SU-DHL-6 (cell line): ENCODE measurements around the gene WASHC3.
"Not testable (repeated sequence)": the region's sequence is repeated elsewhere in the genome, so short reads cannot be mapped to it uniquely, and the experiment has no call there.

Experiments
- H2AFZ ChIP-seq: fragments of 200-600 bp; sonication (generic); 2 replicates; pipeline ENCODE4 v1.6.1; 2014; ENCODE audit warnings: low read depth, mild to moderate bottlenecking, moderate library complexity, mixed read lengths, antibody characterized with exemption, low read length; ENCODE audit not compliant: severe bottlenecking
- H3F3A ChIP-seq: fragments of 200-600 bp; shearing (Covaris generic); 2 replicates; pipeline ENCODE4 v1.6.0; 2016; ENCODE audit warnings: antibody characterized with exemption, mild to moderate bottlenecking; ENCODE audit not compliant: insufficient read depth
- H3K27ac ChIP-seq: fragments of 200-600 bp; sonication (generic); 2 replicates; pipeline ENCODE4 v1.5.1; 2016; ENCODE audit warnings: low read depth, mild to moderate bottlenecking, low read length, moderate library complexity, mixed read lengths
- H3K27me3 ChIP-seq: fragments of 200-600 bp; sonication (generic), shearing (Covaris generic); 2 replicates; pipeline ENCODE4 v1.6.0; 2014; ENCODE audit warnings: mild to moderate bottlenecking, low read length
- H3K36me3 ChIP-seq: fragments of 200-600 bp; sonication (generic); 2 replicates; pipeline ENCODE4 v1.6.1; 2014; ENCODE audit warnings: mild to moderate bottlenecking, low read length, mixed read lengths
- H3K4me2 ChIP-seq: fragments of 300-600, 200-600 bp; shearing (Covaris generic), sonication (generic); 2 replicates; pipeline ENCODE4 v1.6.0; 2014; ENCODE audit warnings: low read length, low read depth, mild to moderate bottlenecking; ENCODE audit not compliant: poor library complexity, severe bottlenecking
- H3K4me3 ChIP-seq: fragments of 200-600 bp; sonication (generic); 2 replicates; pipeline ENCODE4 v1.5.1; 2014; ENCODE audit warnings: antibody characterized with exemption, low read length, mild to moderate bottlenecking, mixed read lengths; ENCODE audit not compliant: insufficient read depth, poor library complexity, severe bottlenecking
- H3K79me2 ChIP-seq: fragments of 200-600 bp; sonication (generic); 2 replicates; pipeline ENCODE4 v1.6.1; 2014; ENCODE audit warnings: mild to moderate bottlenecking, low read length, moderate library complexity; ENCODE audit not compliant: insufficient read depth
- H3K9ac ChIP-seq: fragments of 200-600 bp; sonication (generic); 2 replicates; pipeline ENCODE4 v1.7.0; 2014; ENCODE audit warnings: mild to moderate bottlenecking, low read length
- H3K9me2 ChIP-seq: fragments of 200-600 bp; sonication (generic); replicated peaks from 2 replicates; pipeline ENCODE4 v1.6.1; 2014; ENCODE audit warnings: low read length; ENCODE audit not compliant: insufficient read depth
- H3K9me3 ChIP-seq: fragments of 200-600 bp; sonication (generic); 2 replicates; pipeline ENCODE4 v1.6.1; 2014; ENCODE audit warnings: low read length, mixed read lengths; ENCODE audit not compliant: insufficient read depth
- H4K20me1 ChIP-seq: fragments of 200-600 bp; sonication (generic); 2 replicates; pipeline ENCODE4 v1.6.1; 2014; ENCODE audit warnings: low read depth, mild to moderate bottlenecking, antibody characterized with exemption, low read length, moderate library complexity, mixed read lengths
- EZH2phosphoT487 ChIP-seq: fragments of 200-600 bp; sonication (generic), shearing (Covaris generic); conservative IDR thresholded peaks from 2 replicates; pipeline ENCODE4 v1.6.1; 2018; ENCODE audit warnings: mild to moderate bottlenecking, antibody characterized with exemption, low read length, moderate library complexity, mixed read lengths
- TF ChIP-seq, protein P1 (sequence below): fragments of 200-600 bp; sonication (generic); IDR thresholded peaks from one replicate; pipeline ENCODE4 v1.5.1; 2017; ENCODE audit warnings: antibody characterized with exemption, mild to moderate bottlenecking, low read length, moderate library complexity; ENCODE audit not compliant: insufficient read depth, poor library complexity, severe bottlenecking

WASHC3 gene

DNA sequence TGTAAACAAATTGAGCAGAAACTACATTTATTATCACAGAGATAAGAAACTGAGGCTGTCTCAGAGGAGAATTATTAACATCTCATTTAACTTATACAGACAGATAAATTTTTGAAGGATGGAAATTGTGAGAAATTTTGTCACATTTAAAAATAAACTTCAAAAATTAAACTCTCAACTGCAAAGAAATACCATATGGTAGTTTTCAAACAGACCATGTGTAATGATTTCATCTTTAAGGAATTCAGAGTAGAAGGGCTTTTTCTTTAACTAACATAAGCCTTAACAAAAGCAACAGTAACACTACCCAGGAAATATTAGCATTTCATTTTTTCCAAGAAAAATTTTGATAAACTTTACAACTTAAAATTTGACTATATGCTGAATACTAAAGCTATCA, 31.5 kb upstream of the WASHC3 start:
- H3K27me3 ChIP-seq: no peaks in the 10 kb centered on the region
- H3K36me3 ChIP-seq: peaks cover 42% of the 10 kb centered on the region

DNA sequence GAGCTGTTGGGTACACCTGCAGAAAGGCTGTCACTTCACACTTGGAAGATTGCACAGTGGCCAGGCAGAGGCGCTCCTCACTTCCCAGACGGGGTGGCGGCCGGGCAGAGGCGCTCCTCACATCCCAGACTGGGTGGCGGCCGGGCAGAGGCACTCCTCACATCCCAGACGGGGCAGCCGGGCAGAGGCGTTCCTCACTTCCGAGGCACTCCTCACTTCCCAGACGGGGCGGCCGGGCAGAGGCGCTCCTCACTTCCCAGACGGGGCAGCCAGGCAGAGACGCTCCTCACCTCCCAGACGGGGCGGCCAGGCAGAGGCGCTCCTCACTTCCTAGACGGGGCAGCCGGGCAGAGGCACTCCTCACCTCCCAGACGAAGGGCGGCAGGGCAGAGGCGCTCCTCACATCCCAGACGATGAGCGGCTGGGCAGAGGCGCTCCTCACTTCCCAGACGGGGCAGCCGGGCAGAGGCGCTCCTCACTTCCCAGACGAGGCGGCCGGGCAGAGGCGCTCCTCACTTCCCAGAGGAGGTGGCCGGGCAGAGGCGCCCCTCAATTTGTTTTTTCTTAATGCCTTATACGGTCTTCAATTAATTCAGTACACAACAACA, 27.5 kb upstream of the WASHC3 start:
- H3K27ac ChIP-seq, H3K4me2 ChIP-seq, H4K20me1 ChIP-seq, H3F3A ChIP-seq, H3K79me2 ChIP-seq, H3K9me2 ChIP-seq, H3K4me3 ChIP-seq, H3K9me3 ChIP-seq, H2AFZ ChIP-seq, H3K9ac ChIP-seq, H3K27me3 ChIP-seq: not testable (repeated sequence)
- H3K36me3 ChIP-seq: peaks cover 36% of the 10 kb centered on the region

More for the DNA sequence above, 31.5 kb upstream of the WASHC3 start:
- H3K9ac ChIP-seq: no peak overlapping the region
- H2AFZ ChIP-seq: no peak overlapping the region
- no peak overlapping the region for H3K4me2 ChIP-seq
- no peaks in the 10 kb centered on the region; the same call in 1 of the 2 replicates for H3K79me2 ChIP-seq
- no peak overlapping the region for H3K4me3 ChIP-seq
- TF ChIP-seq, protein P1, sequence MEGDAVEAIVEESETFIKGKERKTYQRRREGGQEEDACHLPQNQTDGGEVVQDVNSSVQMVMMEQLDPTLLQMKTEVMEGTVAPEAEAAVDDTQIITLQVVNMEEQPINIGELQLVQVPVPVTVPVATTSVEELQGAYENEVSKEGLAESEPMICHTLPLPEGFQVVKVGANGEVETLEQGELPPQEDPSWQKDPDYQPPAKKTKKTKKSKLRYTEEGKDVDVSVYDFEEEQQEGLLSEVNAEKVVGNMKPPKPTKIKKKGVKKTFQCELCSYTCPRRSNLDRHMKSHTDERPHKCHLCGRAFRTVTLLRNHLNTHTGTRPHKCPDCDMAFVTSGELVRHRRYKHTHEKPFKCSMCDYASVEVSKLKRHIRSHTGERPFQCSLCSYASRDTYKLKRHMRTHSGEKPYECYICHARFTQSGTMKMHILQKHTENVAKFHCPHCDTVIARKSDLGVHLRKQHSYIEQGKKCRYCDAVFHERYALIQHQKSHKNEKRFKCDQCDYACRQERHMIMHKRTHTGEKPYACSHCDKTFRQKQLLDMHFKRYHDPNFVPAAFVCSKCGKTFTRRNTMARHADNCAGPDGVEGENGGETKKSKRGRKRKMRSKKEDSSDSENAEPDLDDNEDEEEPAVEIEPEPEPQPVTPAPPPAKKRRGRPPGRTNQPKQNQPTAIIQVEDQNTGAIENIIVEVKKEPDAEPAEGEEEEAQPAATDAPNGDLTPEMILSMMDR: no peak
- no peak for TF ChIP-seq EZH2phosphoT487
- no peaks in the 10 kb centered on the region for H4K20me1 ChIP-seq
- peaks cover 7% of the 10 kb centered on the region; the same call in 1 of the 2 replicates for H3F3A ChIP-seq
- H3K27ac ChIP-seq: no peak overlapping the region
- H3K9me2 ChIP-seq: no peaks in the 10 kb centered on the region
- no peaks in the 10 kb centered on the region for H3K9me3 ChIP-seq

DNA sequence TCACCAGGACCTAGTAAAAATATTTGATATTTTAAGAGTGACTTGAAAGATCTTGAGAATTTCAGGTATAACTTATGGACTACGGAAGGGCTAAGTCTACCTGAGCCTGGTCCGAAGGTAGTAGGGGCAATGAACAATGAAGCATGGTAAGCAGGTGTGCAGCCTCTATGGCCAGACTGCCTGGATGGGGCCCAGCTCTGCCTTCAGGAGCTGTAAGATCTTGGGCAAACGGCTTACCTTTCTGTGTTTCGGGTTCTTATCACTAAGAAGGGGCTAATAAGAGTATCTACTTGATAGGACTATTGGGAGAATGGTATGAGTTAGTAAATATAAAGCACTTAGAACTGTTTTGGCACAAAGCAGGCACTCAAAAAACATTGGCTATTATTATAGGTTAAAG, 19.1 kb upstream of the WASHC3 start:
- H3K9ac ChIP-seq: no peak overlapping the region
- no peaks in the 10 kb centered on the region for H3K9me2 ChIP-seq
- H4K20me1 ChIP-seq: no peaks in the 10 kb centered on the region
- H3K4me2 ChIP-seq: no peak overlapping the region
- H3F3A ChIP-seq: no peaks in the 10 kb centered on the region
- H3K36me3 ChIP-seq: peaks cover 16% of the 10 kb centered on the region; the same call in 1 of the 2 replicates
- no peak for TF ChIP-seq EZH2phosphoT487
- TF ChIP-seq, protein P1: no peak
- no peak overlapping the region for H3K27ac ChIP-seq
- no peak overlapping the region for H3K4me3 ChIP-seq
- no peak overlapping the region for H2AFZ ChIP-seq
- no peaks in the 10 kb centered on the region for H3K27me3 ChIP-seq
- no peaks in the 10 kb centered on the region for H3K79me2 ChIP-seq
- no peaks in the 10 kb centered on the region for H3K9me3 ChIP-seq

DNA sequence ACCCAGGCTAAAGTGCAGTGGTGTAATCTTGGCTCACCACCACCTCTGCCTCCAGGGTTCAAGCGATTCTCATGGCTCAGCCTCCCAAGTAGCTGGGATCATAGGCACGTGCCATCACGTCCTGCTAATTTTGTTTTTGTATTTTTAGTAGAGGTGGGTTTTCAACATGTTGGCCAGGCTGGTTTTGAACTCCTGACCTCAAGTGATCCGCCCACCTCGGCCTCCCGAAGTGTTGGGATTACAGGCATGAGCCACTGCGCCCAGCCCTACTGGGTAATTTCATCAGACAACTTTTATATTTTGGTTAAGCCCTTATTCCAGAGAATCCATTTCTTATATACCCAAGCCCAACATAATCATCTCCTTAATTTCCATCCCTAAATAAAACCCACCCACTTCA, 10.3 kb upstream of the WASHC3 start:
- not testable (repeated sequence) for H3K9me3 ChIP-seq, H3K79me2 ChIP-seq, H4K20me1 ChIP-seq, H3K9ac ChIP-seq, H3K4me3 ChIP-seq, H3K27me3 ChIP-seq, H3K9me2 ChIP-seq, H3F3A ChIP-seq, H3K4me2 ChIP-seq, H3K27ac ChIP-seq, H2AFZ ChIP-seq, H3K36me3 ChIP-seq
